Gastrocnemius medialis (tissue), 4 donors: ENCODE data around the gene SRRM3.

Experiments
- POLR2A ChIP-seq, 2 donors: fragments of 450-650 bp; IDR thresholded peaks; one replicate each; pipeline ENCODE4 v1.6.1; 2017; ENCODE audit warnings: antibody characterized with exemption in 2 of 2, mild to moderate bottlenecking in 2 of 2, moderate library complexity in 2 of 2
- TF ChIP-seq, protein P1 (sequence below), 5 experiments: fragments of 450-650 bp in 3 of 5; fragments of 200-600 bp in 2 of 5; sonication (generic) in 2 of 5; IDR thresholded peaks in 4 of 5; conservative IDR thresholded peaks in 1 of 5; 1 replicate in 4 of 5; 2 replicates in 1 of 5; pipeline ENCODE4 v1.5.1; 2016 to 2019; ENCODE audit warnings: antibody characterized with exemption in 5 of 5, mild to moderate bottlenecking in 3 of 5, moderate library complexity in 3 of 5

DNA sequence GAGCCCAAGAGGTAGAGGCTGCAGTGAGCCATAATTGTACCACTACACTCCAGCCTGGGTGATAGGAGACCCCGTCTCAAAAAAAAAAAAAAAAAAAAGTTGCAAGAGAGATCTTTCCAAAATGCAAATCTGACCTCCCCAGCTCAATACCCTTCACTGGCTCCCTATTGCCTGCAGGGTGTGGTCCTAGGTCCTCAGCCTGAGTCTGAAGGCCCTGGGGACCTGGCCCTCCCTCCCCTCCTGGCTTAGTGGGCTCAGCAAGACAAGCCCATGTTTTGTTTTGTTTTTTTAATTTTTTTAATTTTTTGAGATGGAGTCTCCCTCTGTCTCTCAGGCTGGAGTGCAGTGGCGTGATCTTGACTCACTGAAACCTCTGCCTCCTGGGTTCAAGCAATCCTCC is 20.6 kb downstream of the SRRM3 start:
- TF ChIP-seq, protein P1, sequence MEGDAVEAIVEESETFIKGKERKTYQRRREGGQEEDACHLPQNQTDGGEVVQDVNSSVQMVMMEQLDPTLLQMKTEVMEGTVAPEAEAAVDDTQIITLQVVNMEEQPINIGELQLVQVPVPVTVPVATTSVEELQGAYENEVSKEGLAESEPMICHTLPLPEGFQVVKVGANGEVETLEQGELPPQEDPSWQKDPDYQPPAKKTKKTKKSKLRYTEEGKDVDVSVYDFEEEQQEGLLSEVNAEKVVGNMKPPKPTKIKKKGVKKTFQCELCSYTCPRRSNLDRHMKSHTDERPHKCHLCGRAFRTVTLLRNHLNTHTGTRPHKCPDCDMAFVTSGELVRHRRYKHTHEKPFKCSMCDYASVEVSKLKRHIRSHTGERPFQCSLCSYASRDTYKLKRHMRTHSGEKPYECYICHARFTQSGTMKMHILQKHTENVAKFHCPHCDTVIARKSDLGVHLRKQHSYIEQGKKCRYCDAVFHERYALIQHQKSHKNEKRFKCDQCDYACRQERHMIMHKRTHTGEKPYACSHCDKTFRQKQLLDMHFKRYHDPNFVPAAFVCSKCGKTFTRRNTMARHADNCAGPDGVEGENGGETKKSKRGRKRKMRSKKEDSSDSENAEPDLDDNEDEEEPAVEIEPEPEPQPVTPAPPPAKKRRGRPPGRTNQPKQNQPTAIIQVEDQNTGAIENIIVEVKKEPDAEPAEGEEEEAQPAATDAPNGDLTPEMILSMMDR (IDR thresholded peaks at IDR 0.05 in 4 of 5, conservative IDR thresholded peaks at IDR 0.05 in 1 of 5) = no peak
- TF ChIP-seq POLR2A (IDR thresholded peaks at IDR 0.05) = no peak
